DMS79 treated with DMSO at 0.1 percent for 48 hours (cell line): Measurements from ENCODE around the gene IL22RA2.
A peak's percentile ranks its signal among the peaks of the same experiment; 100 is the strongest.

Experiments used
- DNase-seq: peaks from one replicate; lab custom pipeline; 2025; lab: John Stamatoyannopoulos, UW

Gene IL22RA2

DNA sequence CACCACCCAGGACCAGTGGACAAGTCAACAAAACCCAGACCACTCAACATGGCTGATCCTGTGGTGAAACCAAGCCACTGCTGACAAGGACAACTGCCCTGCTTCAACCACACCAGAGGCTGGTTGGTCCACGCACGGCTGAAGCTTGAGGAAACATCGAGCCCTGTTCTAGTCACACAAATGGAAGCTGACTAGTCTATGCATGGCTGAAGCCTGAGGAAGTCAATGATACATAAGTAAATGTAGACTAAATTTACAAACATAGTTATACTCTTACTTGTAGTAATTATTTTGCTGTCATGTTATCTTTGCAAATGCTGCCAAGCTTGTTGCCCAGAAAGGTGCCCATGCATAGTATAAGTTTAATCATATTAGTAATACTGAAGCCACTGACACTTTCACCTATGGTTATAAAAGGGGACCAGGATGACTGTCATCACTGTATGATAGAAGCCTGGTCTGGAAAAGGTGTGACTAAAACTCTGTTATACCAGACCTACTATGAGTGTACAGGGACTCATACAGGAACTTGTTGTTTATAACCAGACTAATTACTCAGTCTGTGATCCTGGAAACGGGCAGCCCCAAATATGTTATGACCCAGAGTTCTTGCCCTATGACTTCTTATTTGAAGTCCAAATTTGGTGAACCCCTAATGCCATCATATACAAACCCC lies 5.6 kb downstream of the IL22RA2 start:
- no peak for DNase-seq

DNA sequence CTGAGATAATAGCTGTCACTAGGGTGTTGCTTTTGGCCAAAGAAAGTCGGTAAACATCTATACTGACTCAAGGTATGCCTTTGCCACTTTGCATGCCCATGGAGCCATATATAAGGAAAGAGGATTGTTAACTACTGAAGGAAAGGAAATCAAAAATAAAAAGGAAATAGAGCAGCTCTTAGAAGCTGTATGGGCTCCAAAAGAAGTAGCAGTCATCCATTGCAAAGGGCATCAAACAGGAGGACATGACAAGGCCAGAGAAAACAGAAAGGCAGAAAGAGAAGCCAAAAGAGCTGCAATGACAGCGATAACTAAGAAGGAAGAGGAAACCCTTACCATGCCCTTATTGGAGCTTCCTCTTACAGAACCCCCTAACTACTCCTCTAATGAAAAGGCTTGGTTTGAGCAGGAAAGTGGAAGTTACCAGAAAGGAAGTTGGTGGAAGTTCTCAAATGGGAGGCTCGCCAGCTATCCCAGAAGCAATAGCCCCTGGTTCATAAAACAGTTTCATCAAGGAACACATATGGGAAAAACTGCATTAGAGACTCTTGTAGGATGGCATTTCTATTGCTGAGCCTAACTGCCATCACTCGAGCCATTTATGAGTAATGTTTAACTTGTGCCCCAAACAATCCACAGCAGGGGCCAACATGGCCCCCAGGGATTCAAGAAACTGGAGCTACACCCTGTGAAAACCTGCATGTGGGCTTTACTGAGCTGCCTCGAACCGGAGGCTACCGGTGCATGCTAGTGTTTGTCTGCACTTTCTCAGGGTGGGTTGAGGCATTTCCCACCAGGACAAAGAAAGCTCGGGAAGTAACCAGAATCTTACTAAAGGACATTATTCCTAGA lies 7.0 kb downstream of the IL22RA2 start:
- no peak for DNase-seq

- DNase-seq, result no peak
Observed at GRCh38 chr6:137165375-137166246, 7.8 kb downstream of the IL22RA2 start.

DNA sequence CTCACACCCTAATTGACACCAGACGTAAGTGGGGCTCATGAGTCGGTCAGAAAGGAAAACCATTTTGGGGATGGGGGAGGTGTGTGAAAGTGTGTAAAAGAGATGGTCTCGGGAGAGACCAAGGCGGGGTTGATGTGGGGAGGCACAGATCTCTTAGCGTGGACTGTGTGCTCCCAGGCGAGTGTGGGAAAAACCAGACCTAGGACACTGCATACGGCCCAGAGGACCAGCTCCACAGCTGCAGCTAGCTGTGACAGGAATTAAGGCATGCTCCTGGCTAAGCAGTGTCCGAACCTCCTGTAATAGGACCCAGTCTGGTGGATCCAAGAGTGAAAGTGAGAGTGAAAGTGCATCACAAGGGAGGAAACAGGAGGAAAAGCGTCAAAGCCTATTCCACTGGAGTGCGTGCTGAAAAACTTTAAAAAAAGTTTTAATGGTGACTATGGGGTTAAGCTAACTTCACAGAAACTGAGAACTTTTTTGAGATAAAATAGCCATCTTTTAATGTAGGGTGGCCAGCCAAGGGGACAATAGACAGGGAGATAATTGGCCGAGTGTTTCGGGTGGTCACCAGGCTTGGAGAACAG lies 9.6 kb downstream of the IL22RA2 start:
- no peak for DNase-seq

GRCh38 chr6:137162692-137163306 lies 10.6 kb downstream of the IL22RA2 start:
- DNase-seq, result no peak

DNA sequence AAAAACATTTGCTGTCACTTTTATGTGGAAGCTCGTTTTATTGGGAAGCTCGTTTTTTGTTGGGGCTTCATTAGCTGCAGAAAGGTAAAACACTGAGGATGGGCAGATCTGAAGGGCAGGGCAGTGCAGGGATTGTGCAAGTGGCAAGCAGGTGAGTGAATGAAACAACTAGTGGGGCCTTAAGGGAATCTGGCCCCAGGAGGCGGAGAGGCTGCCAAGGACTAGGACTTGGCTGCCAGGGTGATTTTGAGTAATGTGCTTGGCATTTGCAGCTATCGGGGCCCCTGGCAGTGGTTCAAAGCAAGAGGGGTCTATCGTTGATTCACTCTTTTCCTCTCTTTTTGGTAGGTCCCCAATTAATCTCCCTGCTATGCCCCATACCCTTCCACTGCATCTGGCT lies 11.5 kb downstream of the IL22RA2 start:
- DNase-seq, result no peak

DNA sequence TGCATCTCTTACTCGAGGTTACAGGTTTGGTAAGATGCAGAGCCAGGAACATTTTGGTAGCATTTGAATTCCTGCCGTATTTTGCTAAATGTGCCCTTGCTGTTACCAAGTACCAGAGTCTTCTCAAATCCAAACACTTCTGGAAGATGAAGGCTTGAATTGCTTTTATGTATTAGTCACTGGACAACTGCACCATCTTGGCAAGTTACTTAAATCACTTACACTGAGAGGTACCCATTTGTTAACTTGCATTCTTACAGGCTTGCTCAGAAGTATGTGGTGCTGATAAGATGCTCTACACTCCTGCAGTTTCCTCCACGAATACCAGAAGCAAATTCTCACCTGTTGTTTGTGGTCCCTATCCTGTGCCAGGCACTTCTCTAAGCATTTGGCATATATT lies 12.7 kb downstream of the IL22RA2 start:
- DNase-seq, result no peak

- DNase-seq, result no peak
Observed at GRCh38 chr6:137159912-137160311, 13.5 kb downstream of the IL22RA2 start.

- peak; percentile 80 for DNase-seq
Observed at GRCh38 chr6:137157601-137158000, 15.8 kb downstream of the IL22RA2 start.

DNA sequence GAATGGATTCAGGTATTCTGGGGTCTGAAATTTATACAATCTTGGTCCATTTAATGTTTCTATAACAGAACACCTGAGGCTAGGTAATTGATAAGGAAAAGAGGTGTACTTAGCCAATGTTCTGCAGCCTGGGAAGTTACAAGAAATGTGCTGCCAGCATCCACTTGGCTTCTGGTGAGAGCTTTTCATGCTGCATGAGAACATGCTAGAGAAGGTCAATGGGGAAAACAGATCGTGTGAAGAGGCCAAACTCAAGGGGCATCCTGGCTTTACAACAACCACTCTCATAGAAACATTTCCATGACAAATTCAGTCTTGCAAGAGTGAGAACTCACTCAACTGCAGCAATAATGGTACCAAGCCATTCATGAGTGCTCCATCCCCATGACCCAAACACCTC lies 16.8 kb downstream of the IL22RA2 start:
- DNase-seq, result peak; percentile 96

DNA sequence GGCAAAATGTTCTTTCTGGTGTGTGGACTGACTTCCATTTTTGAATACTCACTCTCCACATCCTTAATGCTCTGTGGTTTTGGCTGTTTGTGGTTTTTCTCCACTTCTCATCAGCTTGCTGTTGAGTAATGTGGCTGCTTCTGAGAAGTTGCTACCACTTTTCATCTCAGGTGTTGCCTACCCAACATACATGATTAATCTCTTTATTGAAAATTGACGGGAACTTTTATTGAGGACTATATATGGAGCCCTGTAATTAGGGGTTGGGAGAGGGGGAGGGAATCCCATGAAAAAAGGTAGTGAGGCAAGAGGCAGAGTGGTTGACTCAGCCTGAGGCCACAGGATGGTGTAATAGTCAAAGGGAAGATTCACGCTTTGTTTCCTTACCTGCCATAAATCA lies 17.6 kb downstream of the IL22RA2 start:
- DNase-seq, result peak; percentile 41

DNA sequence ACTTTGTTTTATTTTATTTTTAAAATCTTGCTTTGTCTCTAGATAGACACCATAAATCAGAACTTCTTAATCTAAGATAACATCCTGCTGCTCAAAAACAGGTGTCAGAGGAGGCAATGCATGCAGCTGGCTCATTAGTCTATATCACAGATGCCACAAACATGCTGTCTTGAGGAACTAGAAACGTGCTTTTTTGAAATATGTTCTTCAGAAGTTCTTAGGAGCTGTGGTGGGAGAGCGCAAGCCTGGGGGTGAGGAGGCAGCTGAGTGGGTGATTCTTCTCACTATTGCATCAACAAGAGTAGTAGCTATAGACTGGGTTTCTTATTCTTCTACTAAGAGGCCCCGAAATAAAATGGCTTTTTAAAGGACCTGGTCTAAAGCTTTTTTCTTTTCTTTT lies 23.4 kb downstream of the IL22RA2 start:
- no peak for DNase-seq

DNA sequence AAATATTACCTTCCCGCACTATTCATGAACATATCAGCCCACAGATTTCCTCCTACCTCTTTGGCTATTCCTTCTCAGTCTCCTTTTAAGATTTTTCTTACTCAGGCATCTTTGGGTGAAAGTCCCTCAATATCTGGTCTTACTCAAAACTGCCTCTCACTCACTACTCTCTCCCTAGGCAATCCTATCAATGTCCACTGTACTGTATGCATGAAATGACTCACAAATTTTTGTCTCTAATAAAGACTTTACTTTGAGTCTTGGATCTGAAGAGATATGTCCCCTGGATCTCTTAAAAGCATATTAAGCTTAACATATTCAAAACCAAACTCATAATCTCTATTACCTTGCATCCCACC lies 24.4 kb downstream of the IL22RA2 start:
- DNase-seq, result no peak

- no peak for DNase-seq
Observed at GRCh38 chr6:137148306-137149034, 25.0 kb downstream of the IL22RA2 start.

DNA sequence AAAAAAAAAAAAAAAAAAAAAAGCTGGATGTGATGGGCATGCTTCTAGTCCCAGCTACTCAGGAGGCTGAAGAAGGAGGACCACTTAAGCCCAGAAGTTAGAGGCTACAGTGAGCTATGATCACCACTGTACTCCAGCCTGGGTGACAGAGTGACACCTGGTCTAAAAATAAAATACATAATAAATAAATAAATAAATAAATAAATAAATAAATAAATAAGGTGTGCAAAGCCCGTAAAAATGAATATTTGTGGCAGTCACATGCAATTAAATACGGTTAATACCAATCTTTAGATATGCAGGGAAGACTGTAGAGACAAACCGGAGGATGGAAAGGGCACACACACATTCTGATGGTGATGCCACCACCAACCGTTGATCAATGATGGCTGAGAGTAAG lies 26.2 kb downstream of the IL22RA2 start:
- no peak for DNase-seq

- no peak for DNase-seq
Observed at GRCh38 chr6:137146206-137146605, 27.2 kb downstream of the IL22RA2 start.

DNA sequence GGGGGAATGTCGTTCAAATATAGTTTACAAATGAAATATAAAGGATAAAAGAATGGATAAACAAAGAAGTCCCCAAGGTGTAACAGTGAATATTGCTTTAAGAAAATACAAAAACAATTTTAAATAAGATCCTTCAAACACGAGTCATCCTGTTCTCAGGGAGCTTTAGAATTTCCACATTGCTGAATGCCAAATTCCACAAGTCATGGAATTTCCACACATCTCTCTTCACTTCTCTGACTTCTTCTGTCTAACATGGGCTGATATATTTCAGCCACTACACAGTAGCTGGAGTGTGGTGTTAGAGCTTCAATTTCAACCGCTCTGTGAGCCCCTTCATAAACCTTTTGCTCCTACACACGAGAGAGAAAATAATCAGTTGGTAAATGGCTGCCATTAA lies 28.0 kb downstream of the IL22RA2 start:
- no peak for DNase-seq

- DNase-seq, result no peak
Observed at GRCh38 chr6:137136065-137136464, 37.4 kb downstream of the IL22RA2 start.

DNA sequence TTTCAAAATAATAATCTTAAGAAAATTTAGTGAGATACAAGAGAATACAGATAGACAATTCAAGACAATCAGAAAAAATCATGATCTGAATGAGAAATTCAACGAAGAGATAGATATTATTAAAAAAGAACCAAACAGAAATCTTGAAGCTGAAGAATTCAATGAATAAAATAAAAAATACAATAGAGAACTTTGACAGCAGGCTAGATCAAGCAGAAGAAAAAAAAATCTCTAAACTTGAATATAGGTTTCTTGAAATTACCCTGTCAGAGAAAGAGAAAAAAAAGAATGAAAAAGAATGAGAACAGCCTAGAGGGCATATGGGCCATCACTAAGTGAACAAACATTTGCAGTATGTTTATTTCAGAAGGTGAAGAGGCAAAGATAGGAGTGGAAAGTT lies 39.0 kb downstream of the IL22RA2 start:
- no peak for DNase-seq

- DNase-seq, result no peak
Observed at GRCh38 chr6:137133122-137133521, 40.3 kb downstream of the IL22RA2 start.

DNA sequence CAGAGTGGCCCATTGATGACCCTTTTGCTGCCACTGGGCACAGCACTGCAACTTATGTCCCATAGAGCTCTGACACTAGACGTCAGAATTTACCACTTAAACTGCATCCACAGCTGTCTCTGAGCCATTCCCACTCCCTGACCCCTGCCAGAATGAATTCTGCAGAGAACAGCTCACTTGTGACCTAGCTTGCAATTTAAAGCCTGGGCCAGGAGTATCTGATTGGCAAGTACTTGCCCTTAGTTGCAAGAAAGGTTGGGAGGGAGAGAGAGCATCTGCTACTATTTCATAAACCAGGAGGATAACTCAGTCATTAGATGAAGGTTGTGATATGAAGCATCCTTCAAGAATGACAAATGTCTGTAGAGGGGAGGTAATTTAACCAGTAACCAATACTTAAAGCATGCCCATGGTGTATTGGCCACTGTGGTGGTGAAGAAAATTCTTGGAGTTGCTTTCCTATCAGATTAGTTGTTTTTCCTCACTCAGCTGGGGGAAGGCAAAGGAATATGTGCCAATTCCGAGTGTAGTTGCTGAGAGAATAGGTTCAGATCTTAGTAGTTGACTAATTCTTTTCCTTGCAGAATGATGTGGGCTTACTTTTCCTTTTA lies 46.5 kb downstream of the IL22RA2 start:
- no peak for DNase-seq
